Subcutaneous adipose tissue (tissue), 4 donors: ENCODE results near the gene MBOAT1. TPM values are rescaled to one million over a fixed set of nuclear protein-coding genes. Genes with fewer than 3 reads are reported as not detected.

Source experiments
- total RNA-seq, 4 donors: library from RNA; depleted of rRNA; stranded (reverse); fragments of >200 nt; gene quantifications; one replicate each; pipeline ENCODE4 v1.1.0, GENCODE V29; 2016
- TF ChIP-seq, protein P1 (sequence below): fragments of 450-650 bp; IDR thresholded peaks from one replicate; pipeline ENCODE4 v1.5.1; 2016; ENCODE audit warnings: low read depth, mild to moderate bottlenecking, control low read depth, antibody characterized with exemption, moderate library complexity

Gene MBOAT1
- total RNA-seq, 4 donors from 2014 or later = 7.7 to 15.6 (median 12.9) TPM

- TF ChIP-seq, protein P1, sequence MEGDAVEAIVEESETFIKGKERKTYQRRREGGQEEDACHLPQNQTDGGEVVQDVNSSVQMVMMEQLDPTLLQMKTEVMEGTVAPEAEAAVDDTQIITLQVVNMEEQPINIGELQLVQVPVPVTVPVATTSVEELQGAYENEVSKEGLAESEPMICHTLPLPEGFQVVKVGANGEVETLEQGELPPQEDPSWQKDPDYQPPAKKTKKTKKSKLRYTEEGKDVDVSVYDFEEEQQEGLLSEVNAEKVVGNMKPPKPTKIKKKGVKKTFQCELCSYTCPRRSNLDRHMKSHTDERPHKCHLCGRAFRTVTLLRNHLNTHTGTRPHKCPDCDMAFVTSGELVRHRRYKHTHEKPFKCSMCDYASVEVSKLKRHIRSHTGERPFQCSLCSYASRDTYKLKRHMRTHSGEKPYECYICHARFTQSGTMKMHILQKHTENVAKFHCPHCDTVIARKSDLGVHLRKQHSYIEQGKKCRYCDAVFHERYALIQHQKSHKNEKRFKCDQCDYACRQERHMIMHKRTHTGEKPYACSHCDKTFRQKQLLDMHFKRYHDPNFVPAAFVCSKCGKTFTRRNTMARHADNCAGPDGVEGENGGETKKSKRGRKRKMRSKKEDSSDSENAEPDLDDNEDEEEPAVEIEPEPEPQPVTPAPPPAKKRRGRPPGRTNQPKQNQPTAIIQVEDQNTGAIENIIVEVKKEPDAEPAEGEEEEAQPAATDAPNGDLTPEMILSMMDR = no peak
Observed at GRCh38 chr6:20168690-20169089, 43.6 kb downstream of the MBOAT1 start.

GRCh38 chr6:20167601-20168000 lies 44.7 kb downstream of the MBOAT1 start:
- TF ChIP-seq, protein P1 = no peak

- TF ChIP-seq, protein P1 = no peak
Observed at GRCh38 chr6:20166210-20166609, 46.1 kb downstream of the MBOAT1 start.

- TF ChIP-seq, protein P1 = no peak
Observed at GRCh38 chr6:20162515-20162914, 49.8 kb downstream of the MBOAT1 start.

- TF ChIP-seq, protein P1 = no peak
Observed at GRCh38 chr6:20160541-20161283, 51.6 kb downstream of the MBOAT1 start.

DNA sequence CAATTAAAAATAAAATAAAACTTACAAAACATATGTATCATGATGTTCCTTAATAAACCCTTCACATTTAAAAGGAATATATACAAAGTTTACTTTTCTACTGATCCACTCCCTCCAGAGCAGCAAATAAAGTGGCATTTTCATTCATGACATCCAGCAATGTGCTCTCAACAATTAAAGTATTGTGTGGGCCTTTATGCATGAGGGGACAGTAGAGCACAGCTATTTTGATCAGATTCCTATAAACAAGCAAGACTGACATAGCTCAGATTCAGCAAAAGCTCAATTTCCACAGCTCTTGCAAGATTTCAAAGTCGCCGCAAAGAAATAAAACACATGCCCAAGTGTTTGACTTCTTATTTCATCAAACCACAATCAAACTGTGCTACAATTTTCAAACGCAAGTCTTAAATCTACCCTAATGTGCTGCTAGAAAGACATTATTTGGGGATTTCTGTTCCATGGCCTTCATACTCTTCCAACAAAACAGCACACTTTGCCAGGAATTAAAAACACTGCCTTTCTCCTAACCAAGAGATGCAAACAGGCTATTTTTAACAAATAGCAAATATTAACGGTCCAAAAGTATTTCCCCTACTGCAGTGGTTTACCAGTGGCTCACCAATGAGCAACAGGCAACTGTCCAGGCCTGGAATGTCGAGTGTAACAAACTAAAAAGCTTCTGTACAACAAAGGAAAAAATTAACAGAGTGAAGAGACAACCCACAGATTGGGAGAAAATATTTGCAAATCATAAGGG lies 52.3 kb downstream of the MBOAT1 start:
- TF ChIP-seq, protein P1 = no peak

- TF ChIP-seq, protein P1 = no peak
Observed at GRCh38 chr6:20159098-20159497, 53.2 kb downstream of the MBOAT1 start.
